ENCODE data around the gene NR4A2.
"Not testable (repeated sequence)": the region's sequence is repeated elsewhere in the genome, so short reads cannot be mapped to it uniquely, and the experiment has no call there.

- not testable (repeated sequence) for TF ChIP-seq CTCF, POLR2A (IDR thresholded peaks at IDR 0.05)
These were observed 39.1 kb downstream of the NR4A2 start for GRCh38 chr2:156293382-156293781.
